Peyer's patch (tissue), 4 donors: ENCODE measurements around the gene MTFR1L.

Source experiments
- CTCF ChIP-seq, 6 experiments: fragments of 450-650 bp in 4 of 6; fragments of 200-600 bp in 2 of 6; sonication (generic) in 1 of 6; IDR thresholded peaks; one replicate each; pipeline ENCODE4 v1.5.1; 2017 to 2019; ENCODE audit warnings: antibody characterized with exemption in 6 of 6, mild to moderate bottlenecking in 3 of 6, moderate library complexity in 1 of 6
- POLR2A ChIP-seq, 2 donors: fragments of 450-650 bp; IDR thresholded peaks; one replicate each; pipeline ENCODE4 v1.5.1; 2017; ENCODE audit warnings: antibody characterized with exemption in 2 of 2, mild to moderate bottlenecking in 2 of 2, moderate library complexity in 2 of 2

GRCh38 chr1:25875856-25876692 is 56.3 kb downstream of the MTFR1L start:
- no peak for TF ChIP-seq CTCF (IDR thresholded peaks at IDR 0.05)
- no peak for TF ChIP-seq POLR2A (IDR thresholded peaks at IDR 0.05)
